AG10803 (cell line): Measurements from ENCODE around the gene GPR89B.
"Not testable (repeated sequence)": the region's sequence is repeated elsewhere in the genome, so short reads cannot be mapped to it uniquely, and the experiment has no call there.

ENCODE experiments used
- DNase-seq: peaks from one replicate; pipeline ENCODE4 v3.0.0; 2010; ENCODE audit warnings: low read depth
- H3K4me3 ChIP-seq: 2 replicates; pipeline ENCODE4 v1.5.1; 2011; ENCODE audit warnings: mild to moderate bottlenecking, low read length, control low read depth
- CTCF ChIP-seq: conservative IDR thresholded peaks from 2 replicates; pipeline ENCODE4 v1.5.1; 2011; ENCODE audit warnings: mild to moderate bottlenecking, low read length, control low read depth, inconsistent platforms

Gene GPR89B

GRCh38 chr1:147978896-147979651, 50.9 kb downstream of the GPR89B start:
- not testable (repeated sequence) for H3K4me3 ChIP-seq, DNase-seq

- H3K4me3 ChIP-seq, DNase-seq: not testable (repeated sequence)
Observed at GRCh38 chr1:147985374-147985773, 57.2 kb downstream of the GPR89B start.

DNA sequence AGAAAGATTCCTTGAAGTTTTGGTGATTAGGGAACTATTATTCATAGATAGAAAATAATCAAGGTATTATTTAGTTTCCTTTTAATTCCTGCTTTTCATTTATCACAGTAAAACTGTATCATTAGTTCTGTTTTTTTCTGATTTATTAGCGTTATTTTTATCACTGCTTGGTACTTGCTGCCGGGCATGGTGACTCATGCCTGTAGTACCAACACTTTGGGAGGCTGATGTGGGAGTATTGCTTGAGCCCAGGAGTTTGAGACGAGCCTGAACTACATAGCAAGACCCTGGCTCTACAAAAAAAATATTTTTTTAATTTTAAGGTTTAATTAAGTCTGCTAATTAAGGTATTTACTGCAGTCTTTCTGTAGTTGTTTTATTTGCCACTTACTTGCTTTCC, 59.7 kb downstream of the GPR89B start:
- H3K4me3 ChIP-seq, DNase-seq: not testable (repeated sequence)

GRCh38 chr1:147992916-147993315, 64.7 kb downstream of the GPR89B start:
- not testable (repeated sequence) for H3K4me3 ChIP-seq, DNase-seq

DNA sequence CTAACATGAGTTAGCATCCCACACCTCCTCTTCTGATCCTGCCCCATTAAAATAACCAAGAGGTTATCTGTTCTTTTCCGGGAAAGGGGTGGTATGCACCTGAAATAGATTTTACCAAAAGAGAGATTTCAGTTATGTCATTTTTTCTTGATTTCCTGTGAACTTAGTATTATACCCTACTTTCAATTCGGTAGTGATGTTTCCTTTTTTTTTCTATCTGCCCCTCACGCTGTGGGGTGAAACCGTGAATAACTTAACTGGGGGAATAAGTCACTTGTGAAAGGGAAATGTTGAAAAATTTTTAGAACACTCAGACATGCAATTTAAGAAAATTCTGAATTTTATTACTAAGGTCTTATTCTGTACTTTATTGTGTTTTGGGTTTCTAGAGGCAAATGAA, 65.2 kb downstream of the GPR89B start:
- not testable (repeated sequence) for H3K4me3 ChIP-seq, DNase-seq

DNA sequence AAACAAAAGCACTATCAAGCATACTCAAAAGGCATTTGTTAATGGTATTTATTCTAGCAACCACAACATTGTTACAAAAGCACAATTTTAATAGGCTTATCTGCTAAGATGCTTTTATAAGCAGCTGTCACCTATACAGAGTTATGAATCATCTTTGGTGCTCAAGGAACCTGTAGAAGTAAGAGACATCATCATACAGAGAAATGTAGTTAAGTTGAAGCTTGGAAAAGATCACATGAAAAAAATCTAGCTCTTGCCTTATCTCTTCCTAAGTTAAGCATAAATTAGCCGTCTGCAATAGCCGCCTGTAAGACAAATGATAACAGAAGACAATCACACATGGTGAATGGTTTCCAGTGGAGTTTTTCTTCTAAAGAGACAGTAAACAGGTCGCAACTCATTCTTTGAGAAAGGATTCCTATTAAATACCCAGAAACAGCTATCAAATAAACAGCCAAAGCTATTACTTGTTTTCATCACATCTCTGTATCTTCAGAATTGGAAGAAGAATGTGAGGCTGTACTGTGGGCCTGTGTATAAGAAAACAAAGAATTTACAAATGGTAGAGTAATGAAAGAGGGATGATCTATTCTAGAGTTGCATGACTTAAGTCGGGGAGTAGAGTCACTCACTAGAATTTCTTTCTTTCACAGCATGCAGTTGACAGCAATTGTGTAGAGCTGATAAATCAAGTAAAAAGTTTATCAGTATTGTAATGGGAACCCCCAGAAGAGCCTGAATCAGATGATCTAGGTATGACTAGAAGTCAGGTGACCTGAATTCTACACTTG, 65.8 kb downstream of the GPR89B start:
- DNase-seq, H3K4me3 ChIP-seq: not testable (repeated sequence)

DNA sequence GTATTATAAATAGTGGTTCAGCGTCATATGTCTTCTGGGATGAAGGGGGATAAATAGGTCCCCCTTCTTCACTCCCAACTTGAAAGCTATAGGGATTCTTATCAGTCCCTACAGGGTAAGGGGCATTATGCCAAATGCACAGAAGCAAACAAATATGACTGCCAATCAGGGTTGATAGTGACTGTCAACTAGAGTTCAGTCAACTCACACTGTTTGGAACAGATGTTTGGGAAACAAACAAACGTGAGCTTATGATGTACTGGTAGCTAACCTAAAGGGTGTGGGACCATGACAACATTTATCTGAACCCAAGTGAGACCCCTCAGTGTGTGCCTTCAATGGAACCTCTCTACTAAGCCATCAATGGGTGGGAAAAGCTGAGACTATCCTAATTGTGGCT, 67.9 kb downstream of the GPR89B start:
- DNase-seq, H3K4me3 ChIP-seq: not testable (repeated sequence)

- DNase-seq, H3K4me3 ChIP-seq: not testable (repeated sequence)
Observed at GRCh38 chr1:148007724-148008123, 79.5 kb downstream of the GPR89B start.

DNA sequence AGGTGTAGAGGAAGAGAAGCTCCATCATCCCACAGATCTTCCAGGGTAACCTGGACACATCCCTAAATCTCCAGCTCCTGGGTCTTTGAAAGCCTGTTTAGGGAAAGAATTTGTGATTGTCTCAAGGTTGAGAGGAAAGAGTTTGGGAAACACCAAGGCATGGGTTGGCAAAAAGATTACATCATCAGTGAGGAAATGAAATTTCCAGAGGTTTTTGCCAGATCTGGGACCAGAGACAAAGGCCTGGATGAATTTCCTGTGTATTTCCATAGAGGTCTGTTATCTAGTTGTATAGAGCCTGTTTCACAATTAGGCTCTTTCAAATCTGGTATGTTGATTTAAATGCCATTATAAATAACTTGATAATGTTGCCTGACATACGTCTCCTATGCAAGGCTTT, 82.3 kb downstream of the GPR89B start:
- no peak for DNase-seq
- no peak for TF ChIP-seq CTCF

DNA sequence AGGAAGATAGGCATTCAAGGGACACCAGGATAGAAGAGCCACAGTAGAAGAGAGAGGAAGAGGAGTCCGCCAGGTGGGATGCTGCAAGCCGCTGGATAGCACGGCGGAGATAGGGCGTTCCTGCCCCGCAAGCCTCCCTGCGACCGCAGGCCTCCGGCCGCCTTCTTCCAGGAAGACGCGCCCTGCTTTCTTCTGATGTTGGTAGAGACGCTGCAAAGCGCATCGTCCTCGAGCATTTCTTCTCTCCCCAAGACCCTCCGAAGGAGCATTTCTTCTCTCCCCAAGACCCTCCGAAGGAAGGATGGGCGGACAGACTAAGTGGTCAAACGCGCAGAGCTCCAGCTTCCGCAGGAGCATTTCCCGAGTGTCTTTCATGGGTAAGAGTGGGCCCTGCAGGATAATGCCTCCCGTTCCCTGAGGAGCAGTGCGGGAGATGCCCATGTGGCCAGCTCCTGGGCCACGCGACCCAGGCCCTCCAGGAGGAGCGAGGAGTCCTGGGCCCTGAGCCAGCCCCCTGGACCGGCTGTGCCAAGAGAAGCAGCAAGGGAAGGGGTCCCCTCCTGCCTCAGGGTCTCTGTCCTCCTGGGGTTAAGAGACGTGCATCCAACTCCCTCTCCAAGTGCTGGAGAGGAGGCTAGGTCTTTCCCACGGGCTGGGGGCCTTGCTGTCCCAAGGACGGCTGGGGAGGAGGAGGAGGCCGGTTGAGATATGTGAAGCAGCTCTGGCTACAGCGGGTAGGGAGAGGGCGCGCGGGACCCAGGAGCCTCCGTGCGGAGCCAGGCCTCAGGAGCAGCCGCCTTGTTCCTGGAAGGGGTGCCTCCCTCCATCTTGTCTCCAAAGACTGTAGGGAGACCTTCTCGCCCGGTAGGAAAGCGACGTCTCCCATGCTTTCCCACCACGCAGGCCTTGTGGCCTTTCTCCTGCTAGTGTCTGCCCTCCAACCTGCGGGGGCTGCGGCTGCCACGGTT, 85.2 kb downstream of the GPR89B start:
- H3K4me3 ChIP-seq, DNase-seq: not testable (repeated sequence)

More for the DNA sequence above, 82.3 kb downstream of the GPR89B start:
- no peak overlapping the region for H3K4me3 ChIP-seq

DNA sequence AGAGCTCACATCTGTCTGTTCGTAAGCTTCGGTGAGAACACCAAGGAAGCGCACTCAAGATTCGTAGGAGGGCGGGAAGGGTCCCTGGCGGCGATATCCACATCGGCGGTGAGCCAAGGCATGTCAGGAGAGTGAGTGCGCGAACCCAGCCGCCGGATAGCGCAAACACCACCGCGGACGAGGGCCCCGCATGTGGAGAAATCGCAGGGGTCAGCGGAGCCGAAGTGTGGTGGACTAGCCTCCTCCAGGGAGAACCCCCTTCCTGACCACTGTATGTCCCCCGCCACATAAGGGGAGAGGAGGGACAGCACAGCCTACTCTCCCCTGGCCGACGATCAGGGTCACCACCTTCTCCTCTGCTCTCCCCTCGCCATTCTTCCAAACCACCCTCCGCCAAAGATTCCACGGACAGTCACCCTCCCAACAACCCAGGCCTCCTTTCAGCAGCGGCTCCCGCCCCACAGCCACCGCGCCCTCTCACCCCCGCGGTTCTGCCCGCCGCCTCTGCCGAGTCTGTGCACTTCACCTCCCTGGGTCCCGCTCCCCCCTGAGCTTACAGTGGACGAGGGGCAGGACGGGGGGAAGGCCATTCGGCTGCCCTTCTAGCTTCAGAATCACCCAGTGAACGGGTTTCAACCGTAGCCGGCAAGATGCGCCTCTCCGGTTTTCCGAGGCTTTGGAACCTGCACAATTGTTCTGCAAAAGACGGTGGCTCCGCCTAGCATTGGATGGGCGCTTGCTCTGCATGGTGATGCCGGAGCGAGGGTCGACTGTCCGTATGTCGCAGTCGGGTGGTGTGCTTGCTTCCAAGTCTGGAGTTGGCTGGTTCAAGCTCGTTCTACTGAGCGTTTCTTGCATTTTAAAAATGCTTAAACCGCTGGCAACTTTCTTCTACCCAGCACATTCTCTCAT, 86.3 kb downstream of the GPR89B start:
- DNase-seq: not testable (repeated sequence)
- peak overlapping the region; percentile 27 for H3K4me3 ChIP-seq

DNA sequence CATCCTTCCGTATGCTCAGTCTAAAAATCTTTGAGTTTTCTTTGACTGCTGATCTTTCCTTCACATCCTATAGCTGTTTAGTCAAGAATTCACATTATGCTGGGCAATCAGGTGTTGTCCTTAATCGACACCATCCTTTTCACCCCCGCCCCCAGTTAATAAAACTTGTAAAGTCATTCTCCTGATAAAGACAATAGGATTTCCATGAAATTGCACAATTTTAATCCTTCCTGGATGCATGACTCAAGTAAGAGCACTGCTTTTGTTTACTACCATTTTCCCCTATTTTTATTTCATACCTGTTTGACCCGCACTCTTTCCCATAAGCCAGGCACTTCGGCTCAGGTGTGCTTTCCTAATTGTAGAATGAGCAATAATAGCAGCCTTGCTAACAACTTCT, 96.7 kb downstream of the GPR89B start:
- not testable (repeated sequence) for H3K4me3 ChIP-seq, DNase-seq

DNA sequence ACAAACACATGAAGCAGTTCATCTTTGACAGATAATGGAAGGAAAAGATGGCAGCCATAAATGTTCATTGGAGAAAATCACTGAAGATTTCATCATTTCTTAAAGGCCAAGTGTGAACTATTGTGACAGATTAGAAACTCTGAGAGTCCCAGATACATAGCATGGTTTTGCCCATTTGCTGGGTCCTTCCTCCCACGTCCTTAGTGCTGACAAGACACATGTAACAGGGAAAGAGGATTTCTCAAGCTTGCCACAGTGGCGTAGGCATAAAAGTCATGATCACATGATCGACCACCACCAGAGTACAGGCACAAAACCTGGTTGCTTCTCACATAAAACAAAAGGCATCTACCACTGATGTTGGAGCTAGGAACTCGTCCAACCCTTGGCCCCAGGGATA, 98.8 kb downstream of the GPR89B start:
- H3K4me3 ChIP-seq, DNase-seq: not testable (repeated sequence)

DNA sequence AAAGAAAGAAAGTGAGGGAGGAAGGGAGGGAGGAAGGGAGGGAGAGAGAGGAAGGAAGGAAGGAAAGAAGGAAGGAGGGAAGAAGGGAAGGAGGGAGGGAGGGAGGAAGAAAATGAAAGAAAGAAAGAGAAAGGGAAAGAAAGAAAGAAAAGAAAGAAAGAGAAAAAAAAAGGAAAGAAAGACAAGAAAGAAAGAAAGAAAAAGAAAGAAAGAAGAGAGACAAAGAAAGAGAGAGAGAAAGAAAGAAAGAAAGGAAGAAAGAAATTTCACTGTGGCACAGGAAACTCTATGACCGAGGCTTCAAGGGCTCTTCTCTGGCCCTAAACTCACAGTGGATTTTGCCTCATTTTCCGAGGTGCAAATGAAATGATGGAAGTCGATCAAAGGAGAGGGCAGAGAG, 104.0 kb downstream of the GPR89B start:
- not testable (repeated sequence) for DNase-seq, H3K4me3 ChIP-seq

DNA sequence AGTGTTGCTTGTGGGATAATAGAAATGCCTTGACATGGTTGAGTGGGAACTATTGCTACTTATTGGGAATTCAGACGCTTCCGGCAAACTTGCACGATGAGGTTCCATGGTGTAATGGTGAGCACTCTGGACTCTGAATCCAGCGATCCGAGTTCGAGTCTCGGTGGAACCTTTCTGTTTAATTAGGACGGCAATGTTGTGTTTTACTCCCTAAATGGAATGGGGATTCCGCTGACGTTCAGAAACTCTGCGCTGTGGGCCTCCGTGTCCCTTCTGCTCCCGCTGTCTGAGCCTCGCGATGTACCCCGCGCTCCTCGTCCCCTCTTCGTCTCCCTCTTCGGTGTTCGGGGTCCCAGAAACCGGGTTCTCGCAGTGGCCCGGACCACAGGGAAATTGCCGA, 104.5 kb downstream of the GPR89B start:
- H3K4me3 ChIP-seq, DNase-seq: not testable (repeated sequence)

- DNase-seq, H3K4me3 ChIP-seq: not testable (repeated sequence)
Observed at GRCh38 chr1:148033147-148033546, 104.9 kb downstream of the GPR89B start.

GRCh38 chr1:148037850-148038461, 109.7 kb downstream of the GPR89B start:
- H3K4me3 ChIP-seq: peak overlapping the region; percentile 54; the same call in 1 of the 2 replicates
- DNase-seq: not testable (repeated sequence)
